Ammon's horn (tissue), 1 donor: ENCODE measurements around the gene TNFSF8.

Experiments
- DNase-seq: peaks from one replicate; pipeline ENCODE4 v3.0.0-alpha.2; 2016; ENCODE audit warnings: low spot score

TNFSF8 gene

GRCh38 chr9:114869378-114869777 is 61.0 kb downstream of the TNFSF8 start:
- DNase-seq, result no peak

- DNase-seq, result no peak
Observed at GRCh38 chr9:114867327-114867726, 63.1 kb downstream of the TNFSF8 start.

- DNase-seq, result no peak
Observed at GRCh38 chr9:114864471-114864870, 65.9 kb downstream of the TNFSF8 start.

- no peak for DNase-seq
Observed at GRCh38 chr9:114861922-114862605, 68.3 kb downstream of the TNFSF8 start.

- no peak for DNase-seq
Observed at GRCh38 chr9:114861273-114861672, 69.1 kb downstream of the TNFSF8 start.

- DNase-seq, result no peak
Observed at GRCh38 chr9:114860187-114860586, 70.2 kb downstream of the TNFSF8 start.

GRCh38 chr9:114856942-114857315 is 73.5 kb downstream of the TNFSF8 start:
- no peak for DNase-seq

GRCh38 chr9:114856215-114856941 is 74.0 kb downstream of the TNFSF8 start:
- DNase-seq, result no peak

- DNase-seq, result no peak
Observed at GRCh38 chr9:114855488-114855887, 74.9 kb downstream of the TNFSF8 start.

- DNase-seq, result no peak
Observed at GRCh38 chr9:114854736-114855355, 75.5 kb downstream of the TNFSF8 start.

- DNase-seq, result no peak
Observed at GRCh38 chr9:114853071-114853855, 77.1 kb downstream of the TNFSF8 start.

- peak; percentile 33 for DNase-seq
Observed at GRCh38 chr9:114852050-114852594, 78.3 kb downstream of the TNFSF8 start.

- DNase-seq, result no peak
Observed at GRCh38 chr9:114851306-114851705, 79.1 kb downstream of the TNFSF8 start.
